Fibroblast of pulmonary artery (primary cell): ENCODE measurements around the gene SNTB2.

ENCODE experiments used
- DNase-seq: peaks from one replicate; pipeline ENCODE4 v3.0.0-alpha.2; 2010; ENCODE audit warnings: low read depth
- H3K4me3 ChIP-seq: replicated peaks from 2 replicates; pipeline ENCODE4 v1.5.1; 2011; ENCODE audit warnings: low read depth, mild to moderate bottlenecking, control low read depth, low read length, moderate library complexity
- TF ChIP-seq, protein P1 (sequence below): IDR thresholded peaks from 2 replicates; pipeline ENCODE4 v1.5.1; 2011; ENCODE audit warnings: mild to moderate bottlenecking, control low read depth, low read length, inconsistent platforms; ENCODE audit errors: missing control alignments

Gene SNTB2

DNA sequence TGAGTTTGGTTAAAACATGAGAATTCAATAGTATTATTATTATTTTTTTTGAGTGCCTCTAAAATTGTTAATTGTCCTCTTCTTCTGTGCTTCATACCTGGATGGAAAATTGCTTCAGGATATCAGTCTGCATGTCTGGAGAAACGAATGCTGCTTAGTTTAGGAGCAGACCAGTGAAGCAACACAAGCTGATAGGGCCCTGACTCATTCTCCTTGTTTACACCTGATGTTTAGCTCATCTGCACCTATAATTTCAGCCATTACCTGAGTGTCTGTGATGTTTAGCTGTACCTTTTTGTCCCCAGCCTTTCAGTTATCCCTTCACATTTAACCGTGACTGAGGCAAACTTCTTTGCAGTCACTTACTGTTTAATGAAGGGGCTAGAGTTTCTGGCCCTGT lies 14.8 kb downstream of the SNTB2 start:
- DNase-seq = no peak
- no peak overlapping the region for H3K4me3 ChIP-seq
- TF ChIP-seq, protein P1, sequence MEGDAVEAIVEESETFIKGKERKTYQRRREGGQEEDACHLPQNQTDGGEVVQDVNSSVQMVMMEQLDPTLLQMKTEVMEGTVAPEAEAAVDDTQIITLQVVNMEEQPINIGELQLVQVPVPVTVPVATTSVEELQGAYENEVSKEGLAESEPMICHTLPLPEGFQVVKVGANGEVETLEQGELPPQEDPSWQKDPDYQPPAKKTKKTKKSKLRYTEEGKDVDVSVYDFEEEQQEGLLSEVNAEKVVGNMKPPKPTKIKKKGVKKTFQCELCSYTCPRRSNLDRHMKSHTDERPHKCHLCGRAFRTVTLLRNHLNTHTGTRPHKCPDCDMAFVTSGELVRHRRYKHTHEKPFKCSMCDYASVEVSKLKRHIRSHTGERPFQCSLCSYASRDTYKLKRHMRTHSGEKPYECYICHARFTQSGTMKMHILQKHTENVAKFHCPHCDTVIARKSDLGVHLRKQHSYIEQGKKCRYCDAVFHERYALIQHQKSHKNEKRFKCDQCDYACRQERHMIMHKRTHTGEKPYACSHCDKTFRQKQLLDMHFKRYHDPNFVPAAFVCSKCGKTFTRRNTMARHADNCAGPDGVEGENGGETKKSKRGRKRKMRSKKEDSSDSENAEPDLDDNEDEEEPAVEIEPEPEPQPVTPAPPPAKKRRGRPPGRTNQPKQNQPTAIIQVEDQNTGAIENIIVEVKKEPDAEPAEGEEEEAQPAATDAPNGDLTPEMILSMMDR = no peak

DNA sequence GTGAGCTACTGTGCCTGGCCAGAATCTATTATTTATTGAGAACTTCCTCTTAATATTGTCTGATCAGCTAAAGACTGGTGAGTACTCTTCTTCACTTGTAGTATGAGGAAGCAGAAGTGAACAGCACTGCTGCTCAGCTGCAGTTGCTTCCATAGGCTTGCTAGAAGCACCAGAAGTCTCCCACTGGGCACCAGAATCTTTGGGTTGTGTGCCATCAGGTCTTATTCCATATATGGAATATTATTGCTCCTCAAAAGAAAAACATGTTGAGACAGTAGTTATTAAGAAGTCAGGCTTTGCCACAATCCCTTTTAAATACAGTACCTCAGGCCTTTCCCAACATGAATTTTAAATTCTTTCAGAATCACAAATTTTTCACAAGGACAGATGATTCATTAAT lies 17.2 kb downstream of the SNTB2 start:
- TF ChIP-seq, protein P1 = no peak

DNA sequence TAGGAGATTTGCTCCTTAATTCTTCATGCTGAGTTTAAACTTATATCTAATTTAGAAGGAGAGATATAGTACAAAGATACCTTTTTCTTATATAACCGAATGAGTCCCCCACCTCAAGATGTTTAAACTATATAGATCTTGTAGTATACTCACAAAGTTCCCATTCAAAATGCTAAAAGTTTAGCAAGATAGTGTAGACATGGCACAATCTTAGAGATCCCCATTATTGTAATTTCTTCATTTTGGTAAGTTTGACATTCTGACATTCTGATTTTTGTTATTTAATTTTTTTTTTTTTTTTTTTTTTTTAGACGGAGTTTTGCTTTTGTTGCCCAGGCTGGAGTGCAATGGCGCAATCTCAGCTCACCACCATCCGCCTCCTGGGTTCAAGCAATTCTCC lies 22.8 kb downstream of the SNTB2 start:
- no peak for DNase-seq
- no peak overlapping the region for H3K4me3 ChIP-seq
- TF ChIP-seq, protein P1 = no peak

More for the DNA sequence above, 17.2 kb downstream of the SNTB2 start:
- no peak overlapping the region for H3K4me3 ChIP-seq
- no peak for DNase-seq

DNA sequence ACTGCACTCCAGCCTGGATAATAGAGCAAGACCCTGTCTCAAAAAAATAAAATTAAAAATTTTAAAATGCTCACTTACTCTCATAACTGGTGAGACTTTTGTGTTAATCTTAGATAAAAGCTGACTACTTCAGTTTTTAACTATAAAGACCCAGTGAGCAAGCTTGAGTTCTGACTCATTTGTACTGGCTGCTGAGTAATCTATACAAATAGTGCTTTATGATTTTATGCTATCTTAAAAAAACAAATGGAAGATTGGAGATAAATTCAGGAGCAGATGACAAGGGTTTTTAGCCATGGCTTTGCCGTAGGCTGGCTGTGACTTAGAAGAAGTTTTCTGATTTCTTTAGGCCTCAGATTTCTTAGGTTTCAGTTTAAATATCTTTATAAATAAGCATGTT lies 30.5 kb downstream of the SNTB2 start:
- no peak overlapping the region for H3K4me3 ChIP-seq
- TF ChIP-seq, protein P1 = no peak
- peak; percentile 48 for DNase-seq

DNA sequence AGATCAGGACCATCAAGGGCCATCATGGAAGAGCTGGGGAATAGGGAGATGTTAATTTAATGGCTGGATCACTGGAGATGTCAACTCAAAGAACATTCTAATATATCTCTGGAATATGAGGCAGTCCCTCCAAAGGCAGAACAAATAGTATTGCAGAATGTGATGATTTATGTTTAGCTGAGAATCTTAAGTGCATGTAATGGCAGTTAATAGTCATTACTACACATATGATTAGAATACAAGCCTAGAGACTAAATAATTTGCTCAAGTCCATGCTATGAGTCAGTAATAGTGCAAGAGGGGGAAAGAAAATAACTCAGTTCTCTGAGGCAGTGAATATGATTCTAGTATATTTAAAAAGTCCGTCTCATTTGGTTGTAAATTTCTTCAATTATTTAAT lies 32.3 kb downstream of the SNTB2 start:
- no peak overlapping the region for H3K4me3 ChIP-seq
- TF ChIP-seq, protein P1 = no peak
- no peak for DNase-seq

DNA sequence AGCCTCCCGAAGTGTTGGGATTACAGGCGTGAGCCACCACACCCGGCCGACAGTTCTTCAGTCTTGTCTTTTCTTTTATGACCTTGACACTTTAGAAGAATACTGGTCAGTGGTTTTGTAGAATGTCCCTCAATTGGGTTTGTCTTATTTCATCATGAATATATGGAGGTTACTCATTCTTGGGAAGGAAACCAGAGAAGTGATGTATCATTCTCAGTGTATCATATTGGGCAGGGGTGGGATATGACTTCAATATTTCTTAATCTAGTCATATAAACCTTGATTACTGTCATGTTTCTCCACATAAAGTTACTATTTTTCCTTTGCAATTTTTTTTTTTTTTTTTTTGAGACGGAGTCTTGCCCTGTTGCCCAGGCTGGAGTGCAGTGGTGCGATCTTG lies 36.9 kb downstream of the SNTB2 start:
- peak; percentile 20 for DNase-seq
- no peak overlapping the region for H3K4me3 ChIP-seq
- TF ChIP-seq, protein P1 = no peak

DNA sequence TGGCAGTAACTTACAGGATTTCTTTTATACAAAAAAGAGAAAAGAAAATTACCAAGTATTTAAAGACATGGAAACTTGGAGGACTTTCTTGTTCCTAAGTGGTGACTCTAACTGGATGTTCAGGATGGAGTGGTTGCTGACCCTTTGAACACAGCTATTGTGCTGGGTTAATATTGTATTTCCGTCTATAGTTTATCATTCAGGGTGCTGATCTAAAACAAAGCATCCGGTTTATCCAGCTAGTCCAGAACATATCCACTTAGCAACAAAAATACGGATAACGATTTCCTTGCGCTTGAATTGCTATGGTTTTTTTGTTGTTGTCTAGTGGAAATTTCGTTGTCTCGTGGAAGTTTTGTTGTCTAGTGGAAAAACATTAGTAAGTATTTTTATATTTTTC lies 38.2 kb downstream of the SNTB2 start:
- TF ChIP-seq, protein P1 = no peak
- DNase-seq = peak; percentile 4
- H3K4me3 ChIP-seq = no peak overlapping the region
